ENCODE results near the gene DMXL1. TPM values are rescaled to one million over a fixed set of nuclear protein-coding genes. Genes with fewer than 3 reads are reported as not detected.
A peak's percentile ranks its signal among the peaks of the same experiment; 100 is the strongest.
"Not testable (repeated sequence)": the region's sequence is repeated elsewhere in the genome, so short reads cannot be mapped to it uniquely, and the experiment has no call there.

Gene DMXL1
- total and polyA plus RNA-seq, 2 donors, result 24.6 to 31.4 TPM

DNA sequence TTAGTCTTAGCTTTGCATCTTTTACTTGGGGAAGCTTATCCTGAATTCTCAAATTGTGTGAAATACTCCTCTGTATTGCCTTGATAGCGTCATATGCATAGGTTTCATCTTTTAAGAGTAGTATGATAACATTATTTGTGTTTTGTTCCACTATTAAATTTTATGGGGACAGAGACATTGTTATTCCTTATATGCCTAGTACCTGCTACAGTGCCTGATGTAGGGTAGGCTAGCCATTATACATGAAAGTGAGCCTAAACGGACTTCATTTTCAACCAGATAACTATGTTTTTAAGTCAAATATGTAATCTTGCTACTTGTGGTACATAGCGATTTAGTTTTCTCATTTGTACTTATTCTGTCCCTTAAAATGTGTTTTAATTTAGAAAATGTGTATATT, 105.9 kb downstream of the DMXL1 start:
- H3K27me3 ChIP-seq (ENCODE audit: control insufficient read depth in 2 of 2, insufficient read depth in 1 of 2, low read length in 1 of 2), result no peaks in the 10 kb centered on the region

DNA sequence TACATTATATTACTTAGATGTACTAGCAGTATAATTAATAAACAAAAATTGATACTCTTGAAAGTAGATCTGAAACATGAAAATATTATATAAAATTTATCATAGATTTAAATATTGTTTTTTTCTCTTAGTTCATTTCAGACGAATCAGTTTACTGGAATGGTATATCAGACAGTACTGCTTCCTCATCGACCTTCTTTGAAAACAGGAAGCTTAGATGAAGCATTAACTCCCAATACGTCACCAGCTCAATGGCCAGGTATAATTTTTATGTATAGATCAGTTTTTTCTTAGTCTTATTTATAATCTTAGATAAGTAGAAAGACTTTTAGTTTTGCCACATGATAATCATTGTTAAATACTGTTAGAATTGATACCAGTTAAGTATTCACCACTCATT, 106.3 kb downstream of the DMXL1 start:
- no peaks in the 10 kb centered on the region for H3K4me1 ChIP-seq (ENCODE audit: control insufficient read depth in 2 of 2, insufficient read depth in 2 of 2, low read length in 2 of 2)
- H3K36me3 ChIP-seq (ENCODE audit: control insufficient read depth in 2 of 2, insufficient read depth in 2 of 2, low read length in 1 of 2), result peaks cover 5 to 13% of the 10 kb centered on the region in 2 donors
- 98% methylated on average over 3 of the region's 3 CpGs for WGBS
- H3K27me3 ChIP-seq (ENCODE audit: control insufficient read depth in 2 of 2, insufficient read depth in 1 of 2, low read length in 1 of 2), result no peaks in the 10 kb centered on the region
- no peak for DNase-seq (ENCODE audit: low read depth in 6 of 9, low spot score in 9 of 9)
- no peak overlapping the region for H3K27ac ChIP-seq (ENCODE audit: low read depth in 1 of 2, low read length in 1 of 2)
- no peaks in the 10 kb centered on the region for H3K9me3 ChIP-seq (ENCODE audit: control insufficient read depth in 2 of 2, insufficient read depth in 1 of 2, low read length in 1 of 2)
- H3K4me3 ChIP-seq (ENCODE audit: low read length in 2 of 2), result no peak overlapping the region

More for the DNA sequence above, 105.9 kb downstream of the DMXL1 start:
- Histone ChIP-seq H3K36me3 (ENCODE audit: control insufficient read depth in 2 of 2, insufficient read depth in 2 of 2, low read length in 1 of 2) (peaks cover 5 to 13% of the 10 kb centered on the region in 2 donors), H3K9me3 (ENCODE audit: control insufficient read depth in 2 of 2, insufficient read depth in 1 of 2, low read length in 1 of 2) (no peaks in the 10 kb centered on the region), H3K4me1 (ENCODE audit: control insufficient read depth in 2 of 2, insufficient read depth in 2 of 2, low read length in 2 of 2) (no peaks in the 10 kb centered on the region), H3K4me3 (ENCODE audit: low read length in 2 of 2) (no peak overlapping the region), H3K27ac (ENCODE audit: low read depth in 1 of 2, low read length in 1 of 2) (no peak overlapping the region)
- no peak for DNase-seq (ENCODE audit: low read depth in 6 of 9, low spot score in 9 of 9)
- WGBS, result 99% methylated on average over 3 of the region's 3 CpGs

DNA sequence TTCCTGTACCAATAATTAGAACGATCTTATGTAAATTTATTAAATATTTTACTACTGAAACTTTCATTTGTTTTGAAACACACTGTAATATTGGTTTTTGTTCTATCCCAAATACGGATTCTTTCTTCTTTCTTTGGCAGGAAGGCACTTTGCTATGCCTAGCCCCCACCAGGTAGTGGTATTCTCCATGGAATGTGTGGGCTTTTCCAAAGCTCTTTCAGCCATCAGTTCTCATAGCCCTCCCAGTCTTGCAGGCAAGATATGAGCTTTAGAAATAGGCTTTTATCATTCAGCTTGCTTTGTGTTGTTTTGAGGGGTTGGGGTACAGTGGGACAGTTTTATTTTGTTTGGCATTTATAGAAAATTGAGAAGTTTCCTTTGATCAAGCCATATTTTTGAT, 107.5 kb downstream of the DMXL1 start:
- no peaks in the 10 kb centered on the region for H3K27me3 ChIP-seq (ENCODE audit: control insufficient read depth in 2 of 2, insufficient read depth in 1 of 2, low read length in 1 of 2)
- H3K4me3 ChIP-seq (ENCODE audit: low read length in 2 of 2), result no peak overlapping the region
- H3K4me1 ChIP-seq (ENCODE audit: control insufficient read depth in 2 of 2, insufficient read depth in 2 of 2, low read length in 2 of 2), result no peaks in the 10 kb centered on the region
- H3K9me3 ChIP-seq (ENCODE audit: control insufficient read depth in 2 of 2, insufficient read depth in 1 of 2, low read length in 1 of 2), result no peaks in the 10 kb centered on the region
- 98% methylated on average over 2 of the region's 2 CpGs for WGBS
- DNase-seq (ENCODE audit: low read depth in 6 of 9, low spot score in 9 of 9), result no peak
- peaks cover 3 to 13% of the 10 kb centered on the region in 2 donors for H3K36me3 ChIP-seq (ENCODE audit: control insufficient read depth in 2 of 2, insufficient read depth in 2 of 2, low read length in 1 of 2)
- H3K27ac ChIP-seq (ENCODE audit: low read depth in 1 of 2, low read length in 1 of 2), result no peak overlapping the region

DNA sequence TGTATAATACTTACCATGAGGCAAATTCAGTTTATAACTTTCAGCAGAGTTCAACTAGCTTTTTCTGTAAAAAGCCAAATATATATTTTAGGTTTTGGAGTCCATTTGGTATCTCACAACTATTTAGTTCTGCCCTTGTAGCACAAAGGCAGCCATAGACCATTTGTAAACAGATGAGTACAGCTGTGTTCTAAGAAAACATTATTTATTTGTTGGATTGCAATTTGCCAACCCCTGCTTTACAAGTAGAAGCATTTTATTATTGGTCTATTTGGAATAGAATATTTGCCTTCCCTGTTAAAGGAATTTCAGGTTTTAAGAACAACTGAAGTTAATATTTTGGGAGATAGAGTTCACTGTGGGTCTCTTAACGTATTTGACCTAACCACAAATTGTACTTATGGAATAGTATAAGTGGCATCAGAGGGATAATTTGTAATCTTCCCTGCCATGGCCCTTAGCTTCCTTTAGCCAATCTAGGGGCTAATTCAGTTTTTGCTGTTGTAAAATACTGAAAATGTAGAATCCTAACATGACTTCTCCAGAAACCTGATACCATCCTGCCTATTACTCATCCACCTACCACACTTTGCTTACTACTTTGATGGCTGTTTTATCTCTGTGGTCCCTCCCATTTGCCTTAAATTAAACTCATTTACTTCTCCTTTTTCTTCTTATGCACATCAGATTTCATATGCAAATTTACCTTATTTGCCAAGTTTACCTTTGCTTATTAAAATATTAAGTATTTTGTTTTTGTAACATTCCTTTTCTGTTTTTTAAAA, 109.2 kb downstream of the DMXL1 start:
- Histone ChIP-seq H3K9me3 (ENCODE audit: control insufficient read depth in 2 of 2, insufficient read depth in 1 of 2, low read length in 1 of 2) (no peaks in the 10 kb centered on the region), H3K4me1 (ENCODE audit: control insufficient read depth in 2 of 2, insufficient read depth in 2 of 2, low read length in 2 of 2) (no peaks in the 10 kb centered on the region), H3K4me3 (ENCODE audit: low read length in 2 of 2) (no peak overlapping the region), H3K36me3 (ENCODE audit: control insufficient read depth in 2 of 2, insufficient read depth in 2 of 2, low read length in 1 of 2) (peaks cover 0 to 13% of the 10 kb centered on the region in 2 donors), H3K27me3 (ENCODE audit: control insufficient read depth in 2 of 2, insufficient read depth in 1 of 2, low read length in 1 of 2) (no peaks in the 10 kb centered on the region), H3K27ac (ENCODE audit: low read depth in 1 of 2, low read length in 1 of 2) (no peak overlapping the region)
- no peak for DNase-seq (ENCODE audit: low read depth in 6 of 9, low spot score in 9 of 9)
- 95% methylated on average over 1 of the region's 1 CpG for WGBS

DNA sequence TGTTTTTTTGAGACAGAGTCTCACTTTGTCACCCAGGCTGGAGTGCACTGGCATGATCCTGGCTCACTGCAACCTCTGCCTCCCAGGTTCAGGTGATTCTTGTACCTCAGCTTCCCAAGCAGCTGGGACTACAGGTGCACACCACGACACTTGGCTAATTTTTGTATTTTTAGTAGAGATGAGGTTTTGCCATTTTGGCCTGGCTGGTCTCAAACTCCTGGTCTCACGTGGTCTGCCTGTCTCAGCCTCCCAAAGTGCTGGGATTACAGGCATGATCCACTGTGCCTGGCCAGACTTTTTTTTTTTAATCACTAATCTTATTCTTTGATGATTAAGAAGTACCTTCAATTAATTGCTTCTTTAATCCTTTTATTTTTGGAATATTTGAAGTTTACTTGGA, 114.6 kb downstream of the DMXL1 start:
- not testable (repeated sequence) for H3K9me3 ChIP-seq (ENCODE audit: control insufficient read depth in 2 of 2, insufficient read depth in 1 of 2, low read length in 1 of 2); DNase-seq (ENCODE audit: low read depth in 6 of 9, low spot score in 9 of 9); H3K27ac ChIP-seq (ENCODE audit: low read depth in 1 of 2, low read length in 1 of 2); H3K27me3 ChIP-seq (ENCODE audit: control insufficient read depth in 2 of 2, insufficient read depth in 1 of 2, low read length in 1 of 2); H3K36me3 ChIP-seq (ENCODE audit: control insufficient read depth in 2 of 2, insufficient read depth in 2 of 2, low read length in 1 of 2); H3K4me3 ChIP-seq (ENCODE audit: low read length in 2 of 2); H3K4me1 ChIP-seq (ENCODE audit: control insufficient read depth in 2 of 2, insufficient read depth in 2 of 2, low read length in 2 of 2)
- 70% methylated on average over 2 of the region's 2 CpGs for WGBS

GRCh38 chr5:119187776-119188529, 117.1 kb downstream of the DMXL1 start:
- Histone ChIP-seq H3K27ac (ENCODE audit: low read depth in 1 of 2, low read length in 1 of 2) (no peak overlapping the region), H3K27me3 (ENCODE audit: control insufficient read depth in 2 of 2, insufficient read depth in 1 of 2, low read length in 1 of 2) (no peaks in the 10 kb centered on the region), H3K4me3 (ENCODE audit: low read length in 2 of 2) (no peak overlapping the region), H3K36me3 (ENCODE audit: control insufficient read depth in 2 of 2, insufficient read depth in 2 of 2, low read length in 1 of 2) (peaks cover 0 to 2% of the 10 kb centered on the region in 2 donors), H3K4me1 (ENCODE audit: control insufficient read depth in 2 of 2, insufficient read depth in 2 of 2, low read length in 2 of 2) (no peaks in the 10 kb centered on the region), H3K9me3 (ENCODE audit: control insufficient read depth in 2 of 2, insufficient read depth in 1 of 2, low read length in 1 of 2) (no peaks in the 10 kb centered on the region)
- 80% methylated on average over 7 of the region's 7 CpGs for WGBS
- peak in 1 of 9 donors; percentile 10 for DNase-seq (ENCODE audit: low read depth in 6 of 9, low spot score in 9 of 9)

DNA sequence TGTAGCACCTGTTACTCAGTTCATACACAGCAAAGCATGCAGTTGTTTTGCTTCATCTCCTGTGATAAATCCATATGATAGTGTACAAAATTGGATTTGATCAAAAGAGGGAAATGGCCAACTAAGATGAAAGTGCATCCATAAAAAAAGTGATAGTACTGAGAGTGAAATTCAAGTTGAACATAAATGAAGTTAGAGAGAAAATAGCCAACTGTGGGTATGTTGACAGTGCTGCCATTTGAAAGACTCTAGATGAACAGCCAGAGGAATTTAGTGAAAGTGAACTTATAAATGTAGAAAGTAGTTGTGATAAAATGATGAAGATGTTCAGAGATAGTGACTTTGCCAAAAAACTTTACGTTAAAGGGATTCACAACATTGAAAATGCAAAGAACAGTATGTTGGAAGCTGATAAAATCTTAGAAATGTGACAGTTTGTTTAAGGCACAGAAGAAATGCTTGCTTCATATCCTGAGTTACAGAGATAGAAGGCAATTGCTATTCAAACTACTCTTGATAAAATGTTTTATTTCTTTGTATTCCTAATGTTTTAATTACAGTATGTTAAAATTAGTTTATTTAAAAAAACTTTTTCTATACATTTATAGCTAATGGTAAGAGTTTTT, 119.7 kb downstream of the DMXL1 start:
- H3K27ac ChIP-seq (ENCODE audit: low read depth in 1 of 2, low read length in 1 of 2), result no peak overlapping the region
- DNase-seq (ENCODE audit: low read depth in 6 of 9, low spot score in 9 of 9), result peak in 2 of 9 donors; percentile 1 to 12
- H3K27me3 ChIP-seq (ENCODE audit: control insufficient read depth in 2 of 2, insufficient read depth in 1 of 2, low read length in 1 of 2), result no peaks in the 10 kb centered on the region
- peaks cover 0 to 6% of the 10 kb centered on the region in 2 donors for H3K36me3 ChIP-seq (ENCODE audit: control insufficient read depth in 2 of 2, insufficient read depth in 2 of 2, low read length in 1 of 2)
- H3K4me3 ChIP-seq (ENCODE audit: low read length in 2 of 2), result no peak overlapping the region
- no peaks in the 10 kb centered on the region for H3K4me1 ChIP-seq (ENCODE audit: control insufficient read depth in 2 of 2, insufficient read depth in 2 of 2, low read length in 2 of 2)
- WGBS, result 84% methylated on average over 1 of the region's 1 CpG
- no peaks in the 10 kb centered on the region for H3K9me3 ChIP-seq (ENCODE audit: control insufficient read depth in 2 of 2, insufficient read depth in 1 of 2, low read length in 1 of 2)

- WGBS, result 98% methylated on average over 1 of the region's 1 CpG
Measured at GRCh38 chr5:119191944-119192343, 121.1 kb downstream of the DMXL1 start.

DNA sequence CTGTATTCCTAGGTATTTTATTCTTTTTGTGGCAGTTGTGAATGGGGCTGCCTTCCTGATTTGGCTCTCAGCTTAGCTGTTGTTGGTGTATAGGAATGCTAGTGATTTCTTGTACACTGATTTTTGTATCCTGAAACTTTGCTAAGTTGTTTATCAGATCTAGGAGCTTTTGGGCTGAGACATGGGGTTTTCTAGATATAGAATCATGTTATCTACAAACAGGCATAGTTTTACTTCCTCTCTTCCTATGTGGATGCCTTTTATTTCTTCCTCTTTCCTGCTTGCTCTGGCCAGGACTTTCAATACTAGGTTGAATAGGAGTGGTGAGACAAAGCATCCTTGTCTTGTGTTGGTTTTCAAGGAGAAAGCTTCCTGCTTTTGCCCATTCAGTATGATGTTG, 129.9 kb downstream of the DMXL1 start:
- no peak for DNase-seq (ENCODE audit: low read depth in 6 of 9, low spot score in 9 of 9)
- H3K36me3 ChIP-seq (ENCODE audit: control insufficient read depth in 2 of 2, insufficient read depth in 2 of 2, low read length in 1 of 2), result peaks cover 20 to 35% of the 10 kb centered on the region in 2 donors
- no peak overlapping the region for H3K4me3 ChIP-seq (ENCODE audit: low read length in 2 of 2)
- no peaks in the 10 kb centered on the region for H3K4me1 ChIP-seq (ENCODE audit: control insufficient read depth in 2 of 2, insufficient read depth in 2 of 2, low read length in 2 of 2)
- no peaks in the 10 kb centered on the region for H3K27me3 ChIP-seq (ENCODE audit: control insufficient read depth in 2 of 2, insufficient read depth in 1 of 2, low read length in 1 of 2)
- peaks cover 0 to 4% of the 10 kb centered on the region in 2 donors for H3K9me3 ChIP-seq (ENCODE audit: control insufficient read depth in 2 of 2, insufficient read depth in 1 of 2, low read length in 1 of 2)
- H3K27ac ChIP-seq (ENCODE audit: low read depth in 1 of 2, low read length in 1 of 2), result no peak overlapping the region

More at GRCh38 chr5:119191944-119192343, 121.1 kb downstream of the DMXL1 start:
- Histone ChIP-seq H3K9me3 (ENCODE audit: control insufficient read depth in 2 of 2, insufficient read depth in 1 of 2, low read length in 1 of 2) (no peaks in the 10 kb centered on the region), H3K4me1 (ENCODE audit: control insufficient read depth in 2 of 2, insufficient read depth in 2 of 2, low read length in 2 of 2) (no peaks in the 10 kb centered on the region), H3K4me3 (ENCODE audit: low read length in 2 of 2) (no peak overlapping the region), H3K27ac (ENCODE audit: low read depth in 1 of 2, low read length in 1 of 2) (no peak overlapping the region), H3K36me3 (ENCODE audit: control insufficient read depth in 2 of 2, insufficient read depth in 2 of 2, low read length in 1 of 2) (peaks cover 0 to 6% of the 10 kb centered on the region in 2 donors), H3K27me3 (ENCODE audit: control insufficient read depth in 2 of 2, insufficient read depth in 1 of 2, low read length in 1 of 2) (no peaks in the 10 kb centered on the region)
- DNase-seq (ENCODE audit: low read depth in 6 of 9, low spot score in 9 of 9), result no peak
